GM21737 (cell line): ENCODE data around the gene PACS2.

ENCODE experiments used
- ATAC-seq: cut with Tn5 transposase; IDR thresholded peaks from one replicate; pipeline ENCODE4 v1.9.1; 2021; ENCODE audit warnings: mild to moderate bottlenecking, moderate library complexity; ENCODE audit not compliant: unreplicated experiment

PACS2 gene

GRCh38 chr14:105398044-105398725 lies 83.6 kb downstream of the PACS2 start, which contains the start of gene TEX22:
TSS of gene TEX22 (plus strand) at chr14:105398538. CDS start at chr14:105399341, 803 bp downstream.
- peak; percentile 76 for ATAC-seq

DNA sequence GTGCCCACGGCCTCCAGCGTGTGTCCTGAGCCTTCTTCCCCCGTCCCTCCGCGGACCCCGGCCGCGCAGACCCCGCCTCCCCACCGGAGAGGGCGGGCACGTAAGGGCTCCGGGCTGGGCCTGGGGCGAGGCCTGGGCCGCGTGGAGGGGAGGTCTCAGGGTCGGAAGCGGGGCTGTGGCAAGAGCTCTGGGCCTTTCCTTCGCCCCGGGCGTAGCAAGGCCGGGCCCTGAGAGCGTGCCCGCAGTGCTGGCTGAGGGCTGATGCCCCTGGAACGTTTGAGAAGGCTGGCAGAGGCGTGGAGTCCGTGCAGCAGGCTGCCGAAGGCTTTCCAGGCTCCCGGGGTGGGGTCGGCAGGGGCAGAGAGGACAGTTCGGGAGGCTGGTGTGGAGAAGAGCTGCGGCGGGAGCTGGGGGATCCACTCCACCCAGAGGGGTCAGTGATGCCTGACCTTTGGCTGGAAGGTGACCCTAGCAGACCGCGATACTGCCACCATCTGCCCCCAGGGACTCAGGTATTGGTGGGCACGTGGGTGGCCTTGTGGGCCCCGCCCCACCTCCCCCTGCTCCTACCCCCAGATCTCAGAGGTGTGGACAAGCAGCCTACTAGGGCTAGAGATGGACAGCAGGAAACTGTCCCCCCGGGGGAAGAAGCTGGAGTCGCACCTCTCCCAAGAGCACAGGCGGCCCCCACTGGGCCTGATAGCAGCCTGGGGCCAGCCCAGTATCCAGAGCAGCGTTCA lies 84.3 kb downstream of the PACS2 start:
- peak; percentile 25 for ATAC-seq

DNA sequence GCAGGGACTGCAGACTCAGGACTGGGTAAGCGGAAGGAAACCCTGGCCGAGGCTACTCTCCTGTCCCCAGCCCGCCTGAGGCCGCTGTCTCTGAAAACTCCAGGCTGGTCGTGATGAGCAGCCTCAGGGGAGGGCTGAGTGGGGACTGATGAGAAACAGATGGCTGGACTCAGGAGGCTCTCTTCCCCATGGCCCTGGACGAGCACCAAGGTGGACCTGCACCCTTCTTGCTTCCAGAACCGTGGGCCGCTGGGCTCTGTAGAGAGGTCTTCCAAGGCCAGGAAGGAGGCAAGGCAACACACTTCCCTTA lies 84.9 kb downstream of the PACS2 start:
- no peak for ATAC-seq

GRCh38 chr14:105400016-105400415 lies 85.5 kb downstream of the PACS2 start:
- no peak for ATAC-seq

DNA sequence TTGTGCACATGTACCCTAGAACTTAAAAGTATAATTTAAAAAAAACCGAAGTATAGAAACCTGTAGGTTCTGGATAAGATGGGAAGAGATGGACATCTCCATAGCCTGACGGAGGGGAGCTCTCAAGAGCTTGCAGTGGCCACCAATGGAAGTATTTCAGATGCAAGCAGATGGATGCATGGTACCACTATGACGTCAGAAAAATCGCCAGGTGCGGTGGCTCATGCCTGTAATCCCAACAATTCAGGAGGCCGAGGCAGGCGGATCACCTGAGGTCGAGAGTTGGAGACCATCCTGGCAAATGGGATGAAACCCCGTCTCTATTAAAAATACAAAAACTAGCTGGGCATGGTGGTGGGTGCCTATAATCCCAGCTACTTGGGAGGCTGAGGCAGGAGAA lies 87.2 kb downstream of the PACS2 start:
- no peak for ATAC-seq

DNA sequence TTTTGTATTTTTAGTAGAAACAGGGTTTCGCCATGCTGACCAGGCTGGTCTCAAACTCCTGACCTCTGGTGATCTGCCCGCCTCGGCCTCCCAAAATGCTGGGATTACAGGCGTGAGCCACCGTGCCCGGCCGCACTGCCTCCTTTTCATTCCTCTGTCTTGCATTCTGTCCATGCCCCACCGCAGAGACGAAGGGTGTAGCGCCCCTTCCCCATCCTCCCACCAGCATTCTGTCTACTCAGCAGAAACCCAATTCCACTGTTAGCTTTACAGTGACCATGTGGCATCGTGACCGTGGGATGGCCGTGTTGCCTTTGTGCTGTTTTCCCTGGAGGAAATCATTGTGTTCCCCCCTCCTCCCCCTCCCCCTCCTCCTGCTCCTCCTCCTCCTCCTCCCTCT lies 94.0 kb downstream of the PACS2 start:
- no peak for ATAC-seq

GRCh38 chr14:105409364-105409763 lies 94.8 kb downstream of the PACS2 start:
- ATAC-seq = no peak

DNA sequence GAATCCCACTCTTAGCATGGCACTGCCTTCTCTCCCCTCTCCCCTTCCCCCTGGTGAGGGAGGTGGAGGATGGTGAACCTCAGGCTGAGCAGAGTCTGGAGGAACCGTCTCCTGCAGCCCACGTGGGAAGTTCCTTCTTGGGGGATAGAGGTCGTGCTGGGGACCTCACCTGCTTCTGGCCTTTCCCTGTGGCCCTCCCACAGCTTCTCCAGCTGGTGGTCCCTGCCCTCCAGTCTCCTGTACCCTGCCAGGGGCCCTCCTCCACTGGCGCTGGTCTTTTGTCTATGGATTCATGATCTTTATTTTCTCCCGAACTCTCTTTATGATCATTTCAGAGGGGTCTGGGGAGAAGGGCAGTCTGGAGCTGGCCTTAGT lies 96.1 kb downstream of the PACS2 start:
- ATAC-seq = no peak

- ATAC-seq = no peak
Observed at GRCh38 chr14:105411017-105411941, 96.7 kb downstream of the PACS2 start.

- no peak for ATAC-seq
Observed at GRCh38 chr14:105411985-105412770, 97.6 kb downstream of the PACS2 start.

DNA sequence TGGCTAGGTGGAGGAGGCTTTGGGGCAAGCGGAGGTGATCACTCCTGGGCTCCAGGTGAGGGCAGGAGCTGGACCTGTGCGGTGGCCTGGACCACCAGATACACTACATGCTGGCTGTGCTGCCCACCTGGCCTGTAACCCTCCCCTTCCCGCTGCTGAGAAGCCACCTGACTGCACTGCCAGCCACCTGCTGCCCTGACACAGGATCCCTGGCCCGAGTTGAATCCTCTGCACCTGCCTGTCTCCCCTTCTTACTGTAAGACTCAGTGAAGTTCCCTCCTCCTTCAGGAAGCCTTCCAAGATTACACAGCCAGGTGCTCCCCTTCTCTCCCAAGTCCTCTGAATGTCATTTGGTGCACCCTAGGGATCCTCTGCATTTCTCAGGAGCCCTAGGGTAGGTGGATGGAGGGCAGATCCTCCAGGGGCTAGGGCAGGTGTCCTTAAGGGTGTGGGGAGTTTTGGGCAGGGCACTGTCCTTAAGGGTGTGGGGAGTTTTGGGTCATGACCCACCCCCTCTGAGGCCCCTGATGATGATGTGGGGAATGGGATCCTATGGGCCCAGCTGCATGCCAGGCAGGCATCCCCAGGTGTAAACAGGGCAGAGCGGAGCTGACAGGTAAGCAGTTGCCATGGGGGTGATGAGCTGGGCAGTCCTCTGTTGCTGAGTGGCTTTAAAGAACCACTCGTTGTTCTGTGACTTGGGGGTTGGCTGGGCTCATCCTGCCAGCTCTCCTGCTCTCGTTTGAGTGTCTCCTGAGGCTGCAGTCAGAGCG lies 98.4 kb downstream of the PACS2 start:
- ATAC-seq = no peak

DNA sequence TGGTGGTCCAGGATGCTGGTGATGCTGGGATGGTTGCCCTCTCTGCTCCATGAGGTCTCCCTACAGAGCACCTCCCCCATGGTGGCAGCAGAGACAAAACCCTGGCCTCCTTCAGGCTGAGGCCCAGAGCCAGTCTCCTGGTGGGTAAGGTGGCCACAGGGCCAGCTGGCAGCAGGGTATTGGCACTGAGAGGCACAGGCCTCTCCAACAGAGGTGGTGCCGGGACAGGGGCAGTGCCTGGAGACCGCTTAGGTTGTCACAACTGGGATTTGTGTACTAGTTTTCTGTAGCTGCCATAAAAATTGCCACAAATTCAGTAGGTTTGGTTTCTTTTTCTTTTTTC lies 99.0 kb downstream of the PACS2 start:
- no peak for ATAC-seq

DNA sequence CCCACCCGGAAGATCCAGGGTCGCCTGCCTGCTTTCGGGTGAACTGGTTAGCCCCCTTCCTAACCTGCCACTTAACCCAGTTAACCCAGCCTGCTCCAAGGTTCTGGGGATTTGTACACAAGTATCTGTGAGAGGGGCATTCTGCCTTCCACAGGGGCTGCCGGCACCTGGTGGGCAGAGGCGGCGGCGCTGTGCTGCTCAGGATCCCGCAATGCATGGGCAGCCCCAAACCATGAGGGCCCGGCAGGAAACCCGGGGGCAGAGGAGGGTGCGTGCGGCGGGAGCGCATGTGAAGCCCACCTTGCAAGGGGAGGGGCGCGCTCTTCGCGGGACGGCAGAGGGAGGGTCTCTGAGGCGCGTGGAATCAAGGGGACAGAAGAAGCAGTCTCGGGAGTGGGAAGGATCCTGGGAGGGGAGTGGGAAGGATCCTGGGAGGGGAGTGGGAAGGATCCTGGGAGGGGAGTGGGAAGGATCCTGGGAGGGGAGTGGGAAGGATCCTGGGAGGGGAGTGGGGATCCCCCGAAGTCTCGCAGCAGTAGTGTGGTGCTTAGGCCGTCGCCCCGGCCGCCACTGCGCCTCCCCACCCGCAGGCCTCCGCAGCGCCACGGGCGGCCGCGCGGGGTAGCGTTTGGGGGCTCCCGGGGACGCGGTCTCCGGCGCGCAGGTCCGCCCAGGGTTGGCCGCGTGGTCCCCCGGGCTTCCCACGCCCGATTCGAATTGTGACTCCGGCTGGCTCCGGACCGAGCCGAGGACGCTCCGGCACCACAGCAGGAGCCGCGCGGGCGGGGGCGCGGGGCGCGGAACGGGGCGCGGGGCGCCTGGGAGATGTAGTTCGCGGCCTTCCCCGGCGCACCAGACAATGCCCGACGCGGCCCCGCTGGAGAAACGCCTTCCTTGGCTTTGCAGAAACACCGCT lies 100.2 kb downstream of the PACS2 start:
- ATAC-seq = no peak

DNA sequence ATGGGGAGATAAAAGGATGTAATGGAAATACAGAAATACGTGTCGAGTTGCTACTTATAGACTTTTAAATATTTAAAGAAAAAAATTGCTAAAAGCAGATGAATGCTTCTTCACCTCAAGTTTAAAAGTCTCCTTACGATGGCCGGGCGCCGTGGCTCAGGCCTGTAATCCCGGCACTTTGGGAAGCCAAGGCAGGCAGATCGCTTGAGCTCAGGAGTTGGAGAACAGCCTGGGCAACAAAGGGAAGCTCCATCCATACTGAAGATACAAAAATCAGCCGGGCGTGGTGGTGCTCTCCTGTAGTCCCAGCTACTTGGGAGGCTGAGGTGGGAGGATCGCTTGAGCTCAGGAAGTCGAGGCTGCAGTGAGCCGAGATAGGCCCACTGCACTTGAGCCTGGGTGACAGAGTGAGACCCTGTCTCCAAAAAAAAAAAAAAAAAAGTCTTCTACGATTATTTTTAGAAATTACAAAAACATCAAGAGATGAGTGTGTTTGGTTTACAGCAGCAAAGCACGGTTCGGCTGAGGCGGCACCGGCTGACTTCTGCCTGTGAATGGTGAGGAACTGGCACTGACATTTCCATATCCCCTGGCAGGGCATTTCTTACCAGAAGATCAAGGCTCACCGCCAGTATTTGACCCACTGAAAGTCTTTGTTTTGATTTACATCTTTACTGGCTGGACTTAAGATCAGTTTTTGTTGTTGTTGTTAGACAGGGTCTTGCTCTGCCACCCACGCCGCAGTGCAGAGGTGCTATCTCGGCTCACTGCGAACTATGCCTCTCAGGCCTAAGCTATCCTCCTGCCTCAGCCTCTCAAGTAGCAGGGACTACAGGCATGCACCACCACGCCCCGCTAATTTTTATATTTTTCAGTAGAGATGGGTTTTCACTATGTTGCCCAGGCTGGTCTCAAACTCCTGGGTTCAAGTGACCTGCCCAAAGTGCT lies 101.2 kb downstream of the PACS2 start:
- ATAC-seq = no peak

DNA sequence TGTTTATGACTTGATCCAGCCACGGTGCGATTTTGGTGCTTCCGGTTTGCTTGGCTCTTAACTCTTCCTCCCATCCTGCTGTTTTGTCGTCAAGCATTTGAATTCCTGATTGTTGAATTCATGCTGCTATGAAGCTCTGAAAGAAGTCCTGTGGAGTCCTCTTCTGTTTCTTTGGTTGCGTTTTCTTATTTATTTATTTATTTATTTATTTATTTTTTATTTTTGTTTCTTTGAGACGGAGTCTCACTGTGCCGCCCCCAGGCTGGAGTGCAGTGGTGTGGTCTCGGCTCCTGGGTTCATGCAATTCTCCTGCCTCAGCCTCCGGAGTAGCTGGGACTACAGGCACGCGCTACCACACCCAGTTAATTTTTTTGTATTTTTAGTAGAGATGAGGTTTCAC lies 102.1 kb downstream of the PACS2 start:
- ATAC-seq = no peak

GRCh38 chr14:105417690-105418121 lies 103.2 kb downstream of the PACS2 start:
- ATAC-seq = no peak

DNA sequence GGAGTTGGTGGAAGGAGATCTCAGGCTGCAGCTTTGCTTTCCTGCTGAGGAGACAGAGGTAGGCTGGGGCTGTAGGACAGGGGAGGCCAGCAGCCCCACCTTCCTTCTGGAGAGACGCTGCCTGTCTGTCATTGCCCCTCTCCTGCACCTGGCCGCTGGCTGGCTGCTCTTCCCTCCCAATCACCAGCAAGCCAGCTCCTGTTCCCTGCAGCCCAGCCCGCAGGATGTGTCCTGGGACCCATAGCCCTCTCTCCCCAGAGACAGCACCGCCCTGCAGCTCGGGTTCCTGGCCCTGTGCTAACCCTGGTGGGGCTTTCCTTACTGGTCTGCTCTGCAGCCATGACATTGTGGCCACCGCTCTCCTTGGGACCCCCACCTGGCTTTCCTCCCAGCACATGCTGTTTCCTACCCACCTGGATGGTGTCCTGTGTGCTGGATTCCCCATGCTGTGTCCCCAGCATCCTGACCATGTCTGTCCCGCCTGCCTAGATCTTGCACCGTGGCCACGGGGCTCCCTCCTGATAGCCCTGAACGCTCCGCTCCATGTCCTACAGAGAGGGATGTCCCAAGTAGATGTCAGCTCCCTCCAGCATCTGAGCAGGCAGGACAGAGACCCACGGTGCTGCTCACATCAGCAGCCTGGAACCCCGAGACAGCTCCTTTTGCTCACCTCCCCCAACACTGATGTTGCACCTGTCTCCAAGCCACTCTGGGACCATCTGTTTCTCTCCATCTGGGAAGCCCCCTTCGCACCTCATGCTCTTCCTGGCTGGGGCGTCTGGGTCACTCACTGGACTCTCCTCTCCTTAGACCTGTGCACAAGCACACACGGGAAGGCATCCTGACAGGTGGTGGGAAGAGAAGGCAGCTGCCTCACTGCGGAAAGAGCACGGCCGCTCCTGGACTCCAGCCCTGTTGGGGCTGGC lies 104.0 kb downstream of the PACS2 start:
- ATAC-seq = no peak
